Measurements from ENCODE around the gene CPN1.

DNA sequence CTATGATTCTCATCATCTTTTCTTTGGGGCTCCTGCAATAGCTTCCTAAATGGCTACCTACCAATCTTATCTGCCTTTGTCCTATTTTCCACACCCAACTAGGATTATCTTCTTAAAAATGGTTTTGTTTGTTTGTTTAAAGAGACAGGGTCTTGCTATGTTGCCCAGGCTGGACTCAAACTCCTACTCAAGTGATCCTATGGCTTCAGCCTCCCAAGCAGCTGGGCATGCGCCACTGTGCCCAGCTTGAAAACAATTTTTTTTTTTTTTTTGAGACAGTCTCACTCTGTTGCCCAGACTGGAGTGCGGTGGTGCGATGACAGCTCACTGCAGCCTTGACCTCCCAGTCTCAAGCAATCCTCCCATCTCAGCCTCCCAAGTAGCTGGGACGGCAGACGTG is 86.9 kb downstream of the CPN1 start:
- TF ChIP-seq, protein P1, sequence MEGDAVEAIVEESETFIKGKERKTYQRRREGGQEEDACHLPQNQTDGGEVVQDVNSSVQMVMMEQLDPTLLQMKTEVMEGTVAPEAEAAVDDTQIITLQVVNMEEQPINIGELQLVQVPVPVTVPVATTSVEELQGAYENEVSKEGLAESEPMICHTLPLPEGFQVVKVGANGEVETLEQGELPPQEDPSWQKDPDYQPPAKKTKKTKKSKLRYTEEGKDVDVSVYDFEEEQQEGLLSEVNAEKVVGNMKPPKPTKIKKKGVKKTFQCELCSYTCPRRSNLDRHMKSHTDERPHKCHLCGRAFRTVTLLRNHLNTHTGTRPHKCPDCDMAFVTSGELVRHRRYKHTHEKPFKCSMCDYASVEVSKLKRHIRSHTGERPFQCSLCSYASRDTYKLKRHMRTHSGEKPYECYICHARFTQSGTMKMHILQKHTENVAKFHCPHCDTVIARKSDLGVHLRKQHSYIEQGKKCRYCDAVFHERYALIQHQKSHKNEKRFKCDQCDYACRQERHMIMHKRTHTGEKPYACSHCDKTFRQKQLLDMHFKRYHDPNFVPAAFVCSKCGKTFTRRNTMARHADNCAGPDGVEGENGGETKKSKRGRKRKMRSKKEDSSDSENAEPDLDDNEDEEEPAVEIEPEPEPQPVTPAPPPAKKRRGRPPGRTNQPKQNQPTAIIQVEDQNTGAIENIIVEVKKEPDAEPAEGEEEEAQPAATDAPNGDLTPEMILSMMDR (IDR thresholded peaks at IDR 0.05) = no peak
- no peak for TF ChIP-seq POLR2A (IDR thresholded peaks at IDR 0.05)
